Measurements from ENCODE around the gene RDX.

RDX gene

DNA sequence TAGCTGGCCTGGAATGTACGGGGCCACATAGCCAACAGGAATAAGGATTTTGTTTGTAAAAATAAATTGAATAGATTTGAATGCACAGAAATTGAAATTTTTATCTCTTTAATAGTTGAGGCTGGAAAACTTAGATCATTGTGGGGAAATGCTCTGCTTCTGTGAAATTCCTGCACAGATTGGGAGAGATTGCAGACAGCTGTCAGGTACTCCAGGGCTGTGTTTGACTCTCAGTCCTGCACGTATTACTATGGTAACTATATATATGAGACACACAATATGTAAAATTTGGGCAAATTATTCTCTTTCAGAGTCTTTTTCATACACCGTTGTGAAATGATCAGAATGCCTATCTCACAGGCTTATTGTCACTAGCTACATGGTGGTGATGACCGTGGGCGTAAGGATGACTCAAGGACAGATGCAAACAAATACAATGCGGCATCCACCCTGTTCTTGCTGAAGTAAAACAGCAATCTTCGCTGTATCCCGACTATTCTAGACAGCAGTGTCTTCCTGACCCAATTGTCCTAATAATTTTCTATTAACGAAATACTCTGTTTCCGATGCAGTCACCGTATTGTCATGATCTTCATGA is 123.8 kb downstream of the RDX start:
- no peak for DNase-seq (ENCODE audit: low read depth)

DNA sequence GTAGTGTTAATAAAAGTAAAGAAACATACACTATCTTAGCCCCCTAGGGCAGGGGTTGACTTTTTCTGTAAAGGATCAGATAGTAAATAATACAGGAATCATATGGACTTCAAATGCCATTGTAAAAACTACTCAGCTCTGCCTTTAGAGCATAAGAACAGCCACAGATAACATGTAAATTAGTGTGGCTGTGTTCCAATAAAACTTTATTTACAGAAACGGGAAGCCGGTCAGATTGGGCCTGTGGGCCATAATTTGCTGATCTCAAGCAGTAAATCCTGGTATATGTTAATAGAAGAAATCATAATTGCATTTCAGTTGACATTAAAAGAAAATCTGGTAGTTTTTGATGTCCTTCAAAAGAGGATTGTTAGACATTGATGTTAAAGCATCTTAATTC is 126.7 kb downstream of the RDX start:
- DNase-seq (ENCODE audit: low read depth), result no peak

DNA sequence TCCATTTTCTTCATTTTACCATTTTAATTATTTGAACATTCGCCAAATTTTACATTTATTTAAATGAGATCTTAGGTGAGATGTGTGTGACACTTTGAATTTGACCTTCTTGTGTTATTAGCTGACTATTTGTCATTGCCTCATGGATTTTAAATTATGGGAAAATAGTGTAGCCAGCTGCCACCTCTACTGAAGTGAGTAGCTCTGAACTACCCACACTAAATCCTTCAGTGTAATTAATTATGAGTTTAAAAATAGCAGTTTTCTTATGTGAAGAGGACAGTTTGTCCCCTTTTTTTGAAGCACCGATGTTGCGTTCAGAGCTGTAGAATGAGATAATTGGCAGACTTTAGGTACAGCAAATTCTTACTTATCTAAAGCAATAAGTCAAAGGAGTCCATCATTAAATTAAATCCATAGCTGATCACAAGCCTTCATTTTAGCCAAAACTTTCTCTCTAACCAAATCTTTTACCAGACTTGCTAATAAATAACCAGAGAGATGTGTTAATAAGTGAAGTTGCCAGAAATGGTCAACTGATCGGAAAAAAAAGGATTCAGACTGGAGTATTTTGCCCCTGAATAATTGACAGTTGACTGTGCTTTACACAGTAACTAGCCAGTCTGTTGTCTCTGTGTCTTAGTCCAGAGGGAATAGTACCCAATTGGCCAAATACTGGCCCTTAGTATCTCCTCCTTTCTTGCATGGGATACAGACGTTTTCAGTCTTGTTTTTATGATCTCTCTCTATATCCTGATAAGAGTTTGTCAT is 128.2 kb downstream of the RDX start:
- DNase-seq (ENCODE audit: low read depth), result no peak

DNA sequence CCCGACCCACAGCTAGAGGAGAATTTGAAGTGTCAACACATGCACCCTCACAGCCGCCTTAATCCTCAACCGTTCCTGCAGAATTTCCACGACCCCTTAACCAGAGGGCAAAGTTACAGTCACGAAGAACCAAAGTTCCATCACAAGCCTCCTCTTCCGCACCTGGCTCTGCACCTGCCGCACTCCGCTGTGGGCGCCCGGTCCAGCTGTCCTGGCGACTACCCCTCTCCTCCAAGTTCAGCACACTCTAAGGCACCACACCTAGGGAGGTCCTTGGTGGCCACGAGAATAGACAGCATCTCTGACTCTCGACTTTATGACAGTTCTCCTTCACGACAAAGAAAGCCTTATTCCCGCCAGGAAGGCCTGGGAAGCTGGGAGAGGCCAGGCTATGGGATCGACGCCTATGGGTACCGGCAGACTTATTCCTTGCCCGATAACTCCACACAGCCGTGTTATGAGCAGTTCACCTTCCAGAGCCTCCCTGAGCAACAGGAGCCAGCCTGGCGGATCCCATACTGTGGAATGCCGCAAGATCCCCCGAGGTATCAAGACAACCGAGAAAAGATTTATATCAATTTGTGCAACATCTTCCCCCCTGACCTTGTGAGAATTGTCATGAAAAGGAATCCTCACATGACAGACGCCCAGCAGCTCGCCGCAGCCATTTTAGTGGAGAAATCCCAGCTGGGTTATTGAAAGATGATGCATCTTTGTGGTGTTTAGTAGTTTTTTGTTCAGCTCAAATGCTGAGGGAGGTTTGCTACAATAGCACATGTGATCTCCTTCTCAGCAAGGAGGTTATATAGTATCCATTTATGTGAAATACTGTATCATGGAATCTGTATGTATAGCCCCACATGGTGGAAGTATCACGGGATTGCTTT is 131.1 kb downstream of the RDX start:
- DNase-seq (ENCODE audit: low read depth), result no peak

- no peak for DNase-seq (ENCODE audit: low read depth)
Observed at GRCh38 chr11:110162216-110162615, 134.2 kb downstream of the RDX start.

DNA sequence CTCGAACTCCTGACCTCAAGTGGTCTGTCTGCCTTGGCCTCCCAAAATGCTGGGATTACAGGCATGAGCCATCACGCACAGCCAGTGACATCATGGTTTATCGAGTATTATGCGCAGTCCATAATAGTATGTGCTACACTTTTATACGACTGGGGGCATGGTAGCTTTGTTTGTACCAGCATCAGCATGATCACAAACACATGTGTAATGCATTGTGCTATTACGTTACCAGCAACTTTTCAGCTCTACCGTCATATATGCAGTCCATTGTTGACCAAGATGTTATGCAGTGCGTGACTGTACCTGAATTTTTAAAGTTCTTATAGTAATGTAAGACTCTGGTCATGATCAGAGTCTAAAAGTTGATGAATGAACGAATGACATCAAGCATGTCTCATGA is 135.4 kb downstream of the RDX start:
- DNase-seq (ENCODE audit: low read depth), result no peak

GRCh38 chr11:110160437-110160836 is 136.0 kb downstream of the RDX start:
- no peak for DNase-seq (ENCODE audit: low read depth)

DNA sequence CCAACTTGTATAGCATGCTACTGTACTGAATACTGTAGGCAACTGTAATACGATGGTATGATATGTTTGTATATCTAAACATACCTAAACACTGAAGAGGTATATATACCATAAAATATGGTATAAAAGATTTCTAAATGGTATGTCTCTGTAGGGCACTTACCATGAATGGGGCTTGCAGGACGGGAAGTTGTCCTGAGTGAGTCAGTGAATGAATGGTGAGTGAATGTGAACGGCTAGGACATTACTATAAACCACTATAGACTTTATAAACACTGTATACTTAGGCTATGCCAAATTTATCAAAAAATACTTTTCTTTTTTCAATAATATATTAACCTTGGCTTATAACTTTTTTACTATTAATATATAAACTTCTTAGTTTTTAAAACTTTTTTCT is 136.4 kb downstream of the RDX start:
- peak; percentile 74 for DNase-seq (ENCODE audit: low read depth)

DNA sequence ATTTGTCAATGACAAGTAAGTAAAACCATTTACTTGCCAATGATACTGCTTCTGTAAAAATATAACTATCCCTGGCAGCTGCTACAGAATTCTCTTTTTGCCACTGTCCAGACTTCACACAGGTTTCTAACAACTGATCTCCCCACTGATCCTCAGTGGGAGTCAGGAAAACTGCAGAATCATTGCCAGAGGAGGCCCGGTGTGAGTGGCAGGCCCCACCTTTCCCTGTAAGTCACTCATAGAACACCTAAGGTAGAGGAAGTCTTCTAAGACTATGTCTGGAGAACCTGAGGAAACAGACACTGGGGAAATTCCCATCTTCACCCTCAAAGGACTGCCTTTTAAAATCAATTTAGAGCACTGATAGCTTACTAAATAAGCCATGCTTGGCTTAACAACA is 136.9 kb downstream of the RDX start:
- DNase-seq (ENCODE audit: low read depth), result no peak

- DNase-seq (ENCODE audit: low read depth), result no peak
Observed at GRCh38 chr11:110158317-110159200, 137.9 kb downstream of the RDX start.

DNA sequence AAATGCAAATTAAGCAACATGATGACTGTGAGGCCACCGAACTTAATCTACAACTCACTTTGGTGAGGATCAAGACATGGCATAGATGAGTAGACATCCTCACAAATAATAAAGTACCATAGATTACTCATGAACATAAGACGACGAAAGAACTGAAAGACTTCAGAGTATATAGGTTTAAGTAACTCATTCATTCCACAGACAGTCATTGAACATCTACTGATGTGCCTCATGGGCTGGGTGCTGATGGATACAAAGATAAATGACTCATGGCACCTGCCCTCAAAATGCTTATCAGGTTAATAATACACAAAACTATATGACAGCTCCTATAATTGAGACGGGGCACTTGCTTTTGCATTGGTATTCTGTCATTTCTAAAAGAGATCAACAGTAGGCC is 139.9 kb downstream of the RDX start:
- DNase-seq (ENCODE audit: low read depth), result peak; percentile 16

DNA sequence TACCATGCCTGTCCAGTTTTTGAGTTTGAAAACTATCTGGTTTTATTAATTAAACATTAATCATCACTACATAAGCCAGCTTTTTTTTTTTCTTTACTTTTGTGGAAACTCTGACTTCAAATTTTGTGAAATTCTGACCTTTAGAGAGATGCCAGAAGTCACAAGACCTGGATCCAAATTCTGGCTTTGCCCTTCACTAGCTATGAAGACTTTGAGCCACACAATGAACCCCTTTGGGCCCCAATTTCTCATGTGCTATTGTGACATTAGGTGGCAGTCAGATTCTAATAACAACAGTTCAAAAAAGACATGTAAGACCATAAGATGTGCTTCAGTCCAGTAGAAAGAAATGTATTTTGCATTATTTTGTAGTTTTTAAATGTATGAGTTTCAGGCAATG is 142.9 kb downstream of the RDX start:
- DNase-seq (ENCODE audit: low read depth), result no peak

DNA sequence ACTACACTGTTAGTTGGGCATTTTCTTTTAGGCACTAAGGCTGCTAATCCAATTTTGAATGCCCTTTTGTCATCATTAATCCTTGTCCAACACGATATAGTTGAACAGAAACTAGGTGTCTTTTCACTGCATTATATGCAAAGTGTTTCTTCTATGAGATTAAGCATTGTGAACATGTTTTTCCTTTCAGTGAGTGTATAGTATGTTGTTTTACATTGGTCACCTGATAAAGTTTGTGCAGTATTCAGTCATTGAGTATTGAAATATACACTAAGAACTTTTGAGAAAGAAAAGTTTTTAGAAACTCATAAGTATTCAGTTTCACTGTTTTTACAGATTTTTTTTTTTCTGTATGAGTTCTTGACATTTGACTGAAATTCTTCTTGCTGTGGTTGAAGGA is 144.2 kb downstream of the RDX start:
- DNase-seq (ENCODE audit: low read depth), result no peak

DNA sequence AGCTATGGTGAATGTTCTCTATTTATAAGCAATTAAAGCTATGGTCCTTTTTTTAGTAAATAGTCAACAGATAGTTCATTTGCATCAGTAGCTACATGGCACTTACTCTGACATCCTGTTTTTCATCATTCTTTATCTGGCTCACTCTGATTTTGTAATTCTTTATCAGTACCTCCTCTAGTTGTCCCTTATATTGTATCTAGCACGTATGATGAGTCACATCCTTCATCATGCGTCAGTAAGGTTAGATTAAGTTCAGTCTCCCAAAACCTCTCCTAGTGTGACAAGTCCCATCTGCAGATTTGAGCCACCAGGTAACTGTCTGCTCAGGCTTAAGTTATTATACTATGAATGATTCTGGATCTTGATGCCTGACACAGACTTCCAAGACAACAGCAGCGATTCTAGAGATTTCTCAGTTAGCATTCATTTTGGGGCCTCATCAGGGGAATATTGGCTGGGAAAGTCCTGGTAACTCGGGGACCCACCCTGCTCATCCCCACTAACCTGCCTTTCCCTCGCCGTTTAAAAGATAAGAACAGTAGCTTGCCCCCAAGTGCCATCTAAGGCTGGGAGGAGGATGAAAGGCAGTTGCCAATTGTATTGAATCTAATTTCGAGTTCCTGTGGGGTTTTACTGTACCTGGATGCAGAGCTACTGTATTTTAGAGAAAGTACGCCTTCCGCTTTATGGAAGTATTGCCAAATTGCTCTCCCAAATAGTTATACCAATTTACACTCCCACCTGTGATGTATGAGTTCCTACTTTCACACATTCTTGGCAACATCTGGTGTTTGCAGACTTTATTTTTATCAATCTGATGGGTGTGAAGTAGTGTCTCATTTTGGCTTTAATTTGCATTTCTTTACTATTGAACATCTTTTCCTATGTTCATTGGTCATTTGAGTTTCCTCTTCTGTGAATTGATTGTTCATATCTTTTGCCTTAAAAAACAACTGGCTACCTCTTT is 147.4 kb downstream of the RDX start:
- DNase-seq (ENCODE audit: low read depth), result peak; percentile 86

- DNase-seq (ENCODE audit: low read depth), result peak; percentile 86
Observed at GRCh38 chr11:110147962-110148709, 148.3 kb downstream of the RDX start.

DNA sequence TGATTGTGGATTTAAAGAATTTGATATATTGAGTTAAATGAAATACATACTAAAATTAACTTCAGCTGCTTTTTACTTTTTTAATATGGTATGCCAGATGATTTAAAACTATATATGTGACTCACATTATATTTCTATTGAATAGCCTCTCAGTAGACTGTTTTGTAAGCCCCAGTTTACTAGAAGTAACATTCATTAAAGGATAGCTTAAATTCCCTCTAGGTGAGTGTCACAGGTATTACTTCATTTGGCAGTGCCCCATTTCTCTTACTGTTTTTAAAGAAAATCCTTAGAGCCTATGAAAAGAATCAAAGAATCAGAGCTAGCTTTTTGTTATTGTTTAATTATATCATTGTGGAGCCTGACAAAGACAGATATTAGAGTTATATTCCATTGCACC is 154.6 kb downstream of the RDX start:
- no peak for DNase-seq (ENCODE audit: low read depth)

DNA sequence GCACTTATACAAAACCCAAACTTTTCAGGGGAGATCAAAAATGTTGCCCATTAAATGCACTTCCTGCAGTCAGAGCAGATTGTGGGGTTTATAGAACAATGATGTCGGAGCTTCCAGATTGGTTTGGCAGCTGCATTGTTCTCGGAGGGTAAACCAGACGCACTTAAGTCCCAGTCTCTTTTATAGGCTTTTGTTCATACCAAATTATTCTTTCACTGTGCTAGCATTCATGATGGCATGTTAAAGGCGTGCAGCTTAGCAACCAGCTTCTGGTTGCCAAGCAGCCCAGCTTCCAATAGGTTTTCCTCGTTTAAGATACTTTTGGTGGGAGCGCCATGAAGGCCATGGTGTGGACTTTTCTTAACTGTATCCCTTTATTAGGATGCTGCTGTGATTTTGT is 162.3 kb downstream of the RDX start:
- no peak for DNase-seq (ENCODE audit: low read depth)

DNA sequence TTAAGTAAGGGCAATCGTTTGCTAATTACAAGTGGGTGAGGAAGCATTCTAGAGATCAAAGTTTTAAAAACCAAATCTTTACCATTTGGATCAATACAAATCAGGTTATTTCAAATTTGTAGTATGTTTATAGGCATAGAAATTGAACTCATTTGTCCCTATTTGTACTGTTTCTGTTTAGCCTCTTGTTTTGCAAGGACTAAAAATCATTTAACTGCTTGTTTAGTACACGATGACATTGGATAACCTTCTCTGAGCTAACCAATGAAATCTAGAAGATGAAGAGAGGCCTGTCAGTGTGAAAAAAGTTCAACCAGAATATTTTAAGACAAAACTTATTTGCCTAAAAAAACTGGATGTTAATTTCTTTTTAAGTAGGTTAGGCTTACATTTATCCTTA is 163.3 kb downstream of the RDX start:
- no peak for DNase-seq (ENCODE audit: low read depth)

DNA sequence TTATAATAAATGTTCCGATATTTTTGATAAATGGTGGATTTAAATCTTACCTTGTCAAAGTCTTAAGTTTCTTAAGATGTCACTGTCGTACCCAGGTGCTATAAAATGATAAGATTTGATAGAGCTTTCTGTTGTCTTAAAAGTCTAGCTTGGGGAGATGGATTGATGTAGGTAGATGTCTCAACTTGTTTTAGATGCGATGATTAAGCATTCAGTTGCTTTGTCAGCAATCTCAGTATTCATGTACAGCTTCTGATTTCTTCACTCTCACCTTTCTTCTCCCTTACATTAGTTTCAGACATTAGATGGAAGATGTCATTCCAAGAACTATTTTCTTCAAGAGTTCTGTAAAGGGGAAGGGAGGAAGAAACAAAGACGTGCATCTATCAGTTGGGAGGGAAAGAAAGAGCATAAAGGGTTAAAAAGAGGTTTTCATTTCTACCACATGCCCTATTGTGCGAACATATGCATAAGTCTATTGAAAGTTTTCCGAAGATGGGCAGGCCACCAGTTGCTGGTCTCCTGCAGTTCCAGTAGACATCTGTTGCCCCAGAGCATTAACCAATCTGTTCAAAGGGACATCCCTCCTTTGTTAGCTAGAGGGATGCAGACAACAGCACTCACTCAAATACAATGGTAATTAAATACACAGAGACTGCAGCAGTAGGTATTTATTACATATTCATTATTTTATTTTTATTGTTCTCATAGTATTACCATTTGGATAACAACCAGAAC is 164.9 kb downstream of the RDX start:
- DNase-seq (ENCODE audit: low read depth), result no peak
